Mucosa of rectum (tissue), 2 donors: ENCODE data around the gene ECE1.

Experiments used
- H3K27ac ChIP-seq, 2 donors: one replicate each; pipeline ENCODE4 v1.7.0; 2013; ENCODE audit warnings: inconsistent platforms in 2 of 2, low read depth in 2 of 2, low read length in 2 of 2
- H3K27me3 ChIP-seq, 2 donors: one replicate each; pipeline ENCODE4 v1.7.0; 2013; ENCODE audit warnings: low read length in 2 of 2; ENCODE audit not compliant: control insufficient read depth in 2 of 2, insufficient read depth in 2 of 2
- H3K36me3 ChIP-seq, 2 donors: one replicate each; pipeline ENCODE4 v1.7.0; 2013; ENCODE audit warnings: low read length in 2 of 2; ENCODE audit not compliant: control insufficient read depth in 2 of 2, insufficient read depth in 2 of 2
- H3K4me1 ChIP-seq, 2 donors: one replicate each; pipeline ENCODE4 v1.7.0; 2013; ENCODE audit warnings: low read length in 2 of 2, mild to moderate bottlenecking in 1 of 2; ENCODE audit not compliant: control insufficient read depth in 2 of 2, insufficient read depth in 2 of 2
- H3K4me3 ChIP-seq, 2 donors: one replicate each; pipeline ENCODE4 v1.7.0; 2013; ENCODE audit warnings: low read length in 2 of 2
- H3K9ac ChIP-seq, 2 donors: one replicate each; pipeline ENCODE4 v1.7.0; 2013; ENCODE audit warnings: low read length in 2 of 2, low read depth in 1 of 2, mild to moderate bottlenecking in 1 of 2
- H3K9me3 ChIP-seq, 2 donors: one replicate each; pipeline ENCODE4 v1.7.0; 2013; ENCODE audit warnings: low read length in 2 of 2; ENCODE audit not compliant: control insufficient read depth in 2 of 2
- donor health status: healthy.
- donor health status: Normal muscosa, but diverticular disease.

ECE1 gene

GRCh38 chr1:21325731-21326387 is 35.6 kb upstream of the ECE1 start:
- H3K27ac ChIP-seq = peak overlapping the region; percentile 77 to 86
- H3K9ac ChIP-seq = peak overlapping the region in 1 of 2 donors; percentile 61
- no peak overlapping the region for H3K4me3 ChIP-seq
- no peaks in the 10 kb centered on the region for H3K36me3 ChIP-seq
- no peaks in the 10 kb centered on the region for H3K27me3 ChIP-seq
- H3K4me1 ChIP-seq = peaks cover 55 to 61% of the 10 kb centered on the region in 2 donors
- no peaks in the 10 kb centered on the region for H3K9me3 ChIP-seq

DNA sequence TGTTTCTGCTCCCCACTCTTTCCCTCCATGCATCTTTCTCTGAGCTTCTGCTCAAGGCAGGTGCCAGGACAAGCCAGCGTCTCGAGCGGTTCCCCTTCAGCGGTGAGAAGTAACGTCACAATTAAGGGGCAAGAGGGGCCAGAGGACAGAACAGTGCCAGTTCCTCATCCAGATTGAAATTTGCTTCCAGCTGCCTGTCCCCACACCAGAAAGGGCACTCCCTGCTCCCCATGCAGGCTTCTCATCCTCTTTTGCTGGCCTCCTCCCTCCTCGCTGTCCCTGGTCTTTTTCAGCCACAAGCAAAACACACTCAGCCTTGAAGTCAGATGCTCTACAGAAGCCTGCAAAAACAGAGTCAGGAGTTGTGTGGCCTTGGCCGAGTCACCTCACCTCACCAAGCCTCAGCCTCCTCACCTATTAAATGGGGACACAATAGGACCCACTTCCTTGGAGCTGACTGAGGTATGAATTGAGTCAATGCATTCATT is 35.0 kb upstream of the ECE1 start:
- Histone ChIP-seq H3K4me1 (peaks cover 51 to 55% of the 10 kb centered on the region in 2 donors), H3K27me3 (no peaks in the 10 kb centered on the region), H3K36me3 (no peaks in the 10 kb centered on the region), H3K27ac (peak overlapping the region; percentile 77 to 86), H3K9ac (peak overlapping the region in 1 of 2 donors; percentile 61), H3K9me3 (no peaks in the 10 kb centered on the region), H3K4me3 (peak overlapping the region in 1 of 2 donors; percentile 2)

- H3K9me3 ChIP-seq = no peaks in the 10 kb centered on the region
- peak overlapping the region; percentile 77 to 86 for H3K27ac ChIP-seq
- peak overlapping the region; percentile 2 to 41 for H3K4me3 ChIP-seq
- peak overlapping the region in 1 of 2 donors; percentile 61 for H3K9ac ChIP-seq
- H3K4me1 ChIP-seq = peaks cover 51 to 53% of the 10 kb centered on the region in 2 donors
- no peaks in the 10 kb centered on the region for H3K36me3 ChIP-seq
- H3K27me3 ChIP-seq = no peaks in the 10 kb centered on the region
Observed at GRCh38 chr1:21324368-21325141, 34.3 kb upstream of the ECE1 start.

- H3K9ac ChIP-seq = no peak overlapping the region
Observed at GRCh38 chr1:21323091-21323490, 32.8 kb upstream of the ECE1 start.

GRCh38 chr1:21322681-21323016 is 32.4 kb upstream of the ECE1 start:
- Histone ChIP-seq H3K4me3 (no peak overlapping the region), H3K9me3 (no peaks in the 10 kb centered on the region), H3K27me3 (no peaks in the 10 kb centered on the region), H3K4me1 (peaks cover 45 to 59% of the 10 kb centered on the region in 2 donors), H3K27ac (no peak overlapping the region), H3K9ac (no peak overlapping the region), H3K36me3 (no peaks in the 10 kb centered on the region)

More at GRCh38 chr1:21323091-21323490, 32.8 kb upstream of the ECE1 start:
- H3K36me3 ChIP-seq = no peaks in the 10 kb centered on the region
- H3K9me3 ChIP-seq = no peaks in the 10 kb centered on the region
- no peaks in the 10 kb centered on the region for H3K27me3 ChIP-seq
- H3K4me1 ChIP-seq = peaks cover 45 to 56% of the 10 kb centered on the region in 2 donors
- no peak overlapping the region for H3K4me3 ChIP-seq
- H3K27ac ChIP-seq = no peak overlapping the region

- no peaks in the 10 kb centered on the region for H3K36me3 ChIP-seq
- H3K4me1 ChIP-seq = peaks cover 45 to 54% of the 10 kb centered on the region in 2 donors
- no peak overlapping the region for H3K9ac ChIP-seq
- H3K27ac ChIP-seq = no peak overlapping the region
- no peaks in the 10 kb centered on the region for H3K27me3 ChIP-seq
- no peak overlapping the region for H3K4me3 ChIP-seq
- H3K9me3 ChIP-seq = no peaks in the 10 kb centered on the region
Observed at GRCh38 chr1:21321963-21322680, 31.9 kb upstream of the ECE1 start.

DNA sequence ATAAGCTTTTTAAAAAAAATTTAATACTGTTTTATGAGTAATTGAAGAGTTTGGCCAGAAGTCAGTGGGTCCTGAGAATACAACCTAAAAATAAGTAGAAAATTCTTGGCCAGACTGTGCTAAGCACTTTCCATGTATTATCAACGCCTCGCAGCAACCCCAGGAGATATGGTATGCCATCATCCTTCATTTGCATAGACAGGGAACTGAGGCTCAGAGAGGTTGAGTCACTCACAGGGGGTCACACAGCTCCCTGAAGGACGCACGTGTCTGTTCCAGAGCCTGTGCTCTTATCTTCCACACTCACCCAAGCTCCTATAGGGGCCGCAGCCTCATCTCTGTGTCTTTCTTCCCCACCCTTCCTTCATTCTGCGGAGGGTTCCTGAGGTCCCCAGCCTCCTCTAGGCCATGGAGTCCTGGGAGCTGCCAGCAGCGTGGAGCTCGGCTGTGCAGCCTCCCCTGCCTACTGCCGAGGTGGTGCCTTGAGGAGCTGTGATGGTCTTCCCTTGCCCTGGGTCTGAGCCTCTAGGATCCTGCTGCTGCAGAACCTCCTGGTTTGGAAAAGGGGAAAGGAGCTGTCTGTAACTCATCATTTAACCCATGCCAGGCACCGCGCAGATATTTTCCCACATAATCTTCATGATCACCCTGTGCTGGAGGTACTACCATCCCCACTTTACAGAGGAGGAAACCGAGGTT is 30.3 kb upstream of the ECE1 start:
- no peaks in the 10 kb centered on the region for H3K36me3 ChIP-seq
- no peaks in the 10 kb centered on the region for H3K9me3 ChIP-seq
- H3K9ac ChIP-seq = no peak overlapping the region
- peaks cover 33 to 45% of the 10 kb centered on the region in 2 donors for H3K4me1 ChIP-seq
- H3K27me3 ChIP-seq = no peaks in the 10 kb centered on the region
- H3K27ac ChIP-seq = no peak overlapping the region
- no peak overlapping the region for H3K4me3 ChIP-seq

GRCh38 chr1:21319447-21320407 is 29.5 kb upstream of the ECE1 start:
- Histone ChIP-seq H3K27ac (peak overlapping the region; percentile 64 to 70), H3K36me3 (no peaks in the 10 kb centered on the region), H3K4me3 (no peak overlapping the region), H3K27me3 (no peaks in the 10 kb centered on the region), H3K9me3 (no peaks in the 10 kb centered on the region), H3K4me1 (peaks cover 25 to 37% of the 10 kb centered on the region in 2 donors), H3K9ac (no peak overlapping the region)

GRCh38 chr1:21318714-21319159 is 28.5 kb upstream of the ECE1 start:
- Histone ChIP-seq H3K27me3 (no peaks in the 10 kb centered on the region), H3K9me3 (no peaks in the 10 kb centered on the region), H3K4me3 (no peak overlapping the region), H3K9ac (peak overlapping the region in 1 of 2 donors; percentile 6), H3K27ac (peak overlapping the region; percentile 64 to 70), H3K36me3 (no peaks in the 10 kb centered on the region), H3K4me1 (peaks cover 15 to 29% of the 10 kb centered on the region in 2 donors)
